Limb (tissue), 2 donors: ENCODE measurements around the gene SCYL3.
A peak's percentile ranks its signal among the peaks of the same experiment; 100 is the strongest.

Experiments used
- DNase-seq, 2 donors: peaks; one replicate each; pipeline ENCODE4 v3.0.0-alpha.2; 2016; ENCODE audit errors: extremely low spot score in 2 of 2

SCYL3 gene

DNA sequence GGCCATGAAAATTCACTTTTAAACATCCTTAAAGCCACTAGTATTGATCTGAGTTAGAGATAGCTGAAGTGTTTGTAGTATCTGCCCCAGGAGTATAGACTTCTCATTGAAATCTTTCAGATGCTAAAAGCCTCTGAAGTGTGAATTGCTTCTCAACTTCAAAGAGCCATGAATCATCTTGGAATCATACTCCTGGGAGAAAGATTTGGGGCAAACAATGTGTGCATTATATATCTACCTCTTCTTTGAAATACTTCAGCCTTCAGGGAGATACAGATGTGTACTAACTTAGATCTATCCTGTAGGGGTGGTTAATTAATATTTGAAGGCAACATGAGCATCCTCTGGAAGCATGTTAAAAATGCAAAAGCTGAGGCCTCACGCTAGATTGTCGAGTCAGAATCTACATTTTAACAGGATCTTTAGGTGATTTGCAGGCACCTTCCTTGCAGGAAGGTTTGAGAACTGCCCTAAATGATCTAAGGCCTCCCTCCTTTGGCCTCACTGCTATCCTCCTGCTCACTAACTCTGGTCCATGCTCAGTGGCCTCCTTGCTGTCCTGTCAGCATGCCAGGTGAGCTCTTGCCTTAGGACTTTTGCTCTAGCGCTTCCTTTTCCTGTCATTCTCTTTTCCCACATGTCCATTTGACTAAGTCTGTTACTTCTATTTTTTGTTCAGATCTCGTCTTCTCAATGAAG, 6.0 kb upstream of the SCYL3 start:
- DNase-seq = no peak

DNA sequence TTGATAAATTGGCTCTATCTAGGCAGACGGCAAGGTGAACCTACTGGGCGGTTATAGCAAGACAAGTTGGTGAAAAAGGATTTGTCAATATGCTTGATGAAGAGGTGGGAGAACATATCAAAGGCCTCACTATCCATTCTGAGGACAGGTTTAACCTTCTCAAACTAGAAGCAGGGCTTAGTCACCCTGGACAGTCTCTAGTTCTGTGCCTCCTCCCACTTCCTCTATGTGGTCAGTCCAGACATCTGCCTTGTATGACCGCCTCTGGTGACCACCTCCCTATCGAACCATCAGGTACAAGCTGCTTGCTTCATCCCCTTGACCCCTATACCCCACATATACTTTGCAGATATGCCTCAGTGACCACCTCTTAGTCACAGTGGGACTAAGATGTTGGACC, 2.3 kb upstream of the SCYL3 start:
- no peak for DNase-seq

GRCh38 chr1:169894424-169895145, 889 bp upstream of the SCYL3 start:
- peak in 1 of 2 donors; percentile 40 for DNase-seq

DNA sequence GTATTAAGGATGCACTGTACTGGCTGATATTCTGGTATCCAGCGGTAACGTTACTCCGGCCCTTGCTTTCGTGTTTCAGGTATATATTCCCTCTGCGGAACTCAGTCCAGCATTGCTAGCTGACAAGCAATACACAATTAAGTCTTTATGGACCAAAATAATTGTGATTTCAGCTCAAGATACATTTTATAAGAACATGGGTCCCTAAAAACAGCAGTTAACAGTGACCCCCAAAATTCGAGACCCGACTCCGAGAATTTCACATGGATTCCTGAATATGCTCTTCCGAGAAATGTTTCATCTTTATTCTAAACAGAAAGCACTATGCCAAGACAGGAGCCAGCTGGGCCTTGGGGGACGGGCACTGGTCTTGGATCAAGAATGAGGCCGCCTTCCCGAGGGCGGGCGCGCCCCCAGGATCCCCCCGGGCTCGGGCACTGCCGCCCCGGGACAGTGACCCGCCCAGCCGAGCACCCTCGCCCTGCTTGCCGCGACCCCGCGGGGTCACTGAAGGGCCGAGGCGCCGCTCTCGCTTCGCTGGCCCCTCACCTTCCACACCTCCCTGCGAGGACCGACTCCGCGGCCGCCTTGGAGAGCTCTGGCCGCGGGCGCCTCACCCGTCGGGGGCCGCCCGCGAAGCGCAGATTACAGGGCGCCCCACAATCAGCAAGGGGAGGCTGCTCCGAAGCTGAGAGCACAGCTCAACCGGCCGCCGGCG, 610 bp downstream of the SCYL3 start:
- peak; percentile 32 to 78 for DNase-seq

DNA sequence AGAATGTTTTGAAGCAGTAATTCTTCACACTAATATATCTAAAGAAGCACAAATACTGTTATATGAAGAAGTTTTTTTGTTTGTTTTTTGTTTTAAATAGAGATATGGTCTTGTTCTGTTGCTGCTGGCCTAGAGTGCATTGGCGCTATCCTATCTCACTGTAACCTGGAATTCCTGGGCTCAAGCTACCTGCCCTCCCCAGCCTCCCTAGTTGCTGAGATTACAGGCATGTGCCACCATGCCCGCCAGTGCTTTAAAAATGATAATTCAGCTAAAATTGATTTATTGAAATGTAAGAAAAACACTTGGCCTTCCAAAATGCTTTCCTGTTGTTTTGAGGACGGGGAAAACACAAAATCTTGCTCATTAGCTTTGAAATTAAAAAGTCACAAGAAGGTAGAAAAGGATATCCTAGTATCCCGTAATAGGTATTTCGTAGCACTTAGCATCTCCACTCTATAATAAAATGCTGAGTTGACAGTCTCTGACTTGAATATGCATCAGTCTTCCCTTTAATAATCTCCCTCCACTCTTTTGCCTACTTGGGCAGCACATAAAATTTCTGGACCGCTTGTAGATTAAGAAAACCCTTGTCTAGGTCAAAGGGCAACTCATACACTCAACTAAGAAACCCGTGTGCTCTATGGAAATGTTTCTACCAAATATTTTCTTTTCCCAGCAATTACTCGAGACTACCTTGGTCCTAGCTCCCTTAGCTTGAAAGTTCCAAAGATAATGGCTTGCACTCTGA, 1.3 kb downstream of the SCYL3 start:
- DNase-seq = peak in 1 of 2 donors; percentile 4

DNA sequence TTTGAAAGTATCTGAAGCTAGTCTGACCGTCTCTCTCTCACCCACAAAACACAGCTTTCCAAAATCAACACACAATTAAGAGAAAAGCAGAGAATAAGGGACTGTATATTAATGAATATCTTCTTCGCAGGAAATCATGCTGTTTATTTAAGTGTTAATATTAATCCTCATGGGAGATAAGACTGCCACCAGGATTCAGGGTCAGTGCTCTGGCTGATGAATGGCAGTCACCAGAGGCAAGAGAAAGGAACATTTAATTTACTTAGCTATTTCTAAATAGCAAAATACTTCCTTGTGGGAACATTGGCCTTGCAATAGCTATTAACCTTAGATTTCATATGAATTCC, 2.2 kb downstream of the SCYL3 start:
- DNase-seq = no peak

DNA sequence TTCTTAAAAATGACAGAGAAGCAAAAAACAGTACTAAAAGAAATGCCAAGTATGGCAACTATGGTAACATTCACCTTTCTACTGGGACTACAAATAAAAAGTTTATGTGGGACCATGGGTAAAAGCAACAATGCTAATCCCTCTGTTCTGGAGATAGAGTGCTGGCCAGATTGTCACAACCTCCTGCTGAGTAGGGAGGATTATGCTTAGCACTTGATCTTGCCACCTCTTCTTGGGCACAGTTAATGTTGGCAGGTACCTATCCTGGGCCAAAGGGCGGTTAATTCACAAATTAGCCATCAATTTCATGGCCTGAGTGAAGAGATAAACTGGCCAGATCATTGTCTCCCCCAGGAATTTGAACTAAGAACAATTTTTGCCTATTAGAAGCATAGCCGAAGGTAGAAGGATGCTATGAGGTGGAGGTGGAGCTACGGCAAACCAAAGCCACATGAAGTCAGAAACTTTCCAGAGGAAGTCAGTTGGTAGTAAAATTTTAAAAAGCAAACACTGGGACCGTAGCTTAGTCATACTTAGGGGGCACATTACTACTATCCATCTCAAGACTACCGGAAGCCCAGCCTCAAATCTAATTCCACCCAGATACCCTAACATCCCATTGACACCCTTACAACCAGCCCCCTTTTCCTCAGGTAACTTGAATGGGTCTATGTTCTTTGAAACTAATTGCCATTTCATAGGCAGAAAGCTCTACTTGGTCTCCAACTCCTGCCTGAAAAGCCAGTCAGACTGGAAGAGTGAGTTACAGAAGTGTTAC, 2.7 kb downstream of the SCYL3 start:
- DNase-seq = no peak

- no peak for DNase-seq
These were observed 3.8 kb downstream of the SCYL3 start for GRCh38 chr1:169889871-169890270.

GRCh38 chr1:169886931-169887330, 6.8 kb downstream of the SCYL3 start:
- no peak for DNase-seq

GRCh38 chr1:169886422-169886821, 7.3 kb downstream of the SCYL3 start:
- DNase-seq = no peak

- DNase-seq = no peak
These were observed 8.5 kb downstream of the SCYL3 start for GRCh38 chr1:169885207-169885606.

DNA sequence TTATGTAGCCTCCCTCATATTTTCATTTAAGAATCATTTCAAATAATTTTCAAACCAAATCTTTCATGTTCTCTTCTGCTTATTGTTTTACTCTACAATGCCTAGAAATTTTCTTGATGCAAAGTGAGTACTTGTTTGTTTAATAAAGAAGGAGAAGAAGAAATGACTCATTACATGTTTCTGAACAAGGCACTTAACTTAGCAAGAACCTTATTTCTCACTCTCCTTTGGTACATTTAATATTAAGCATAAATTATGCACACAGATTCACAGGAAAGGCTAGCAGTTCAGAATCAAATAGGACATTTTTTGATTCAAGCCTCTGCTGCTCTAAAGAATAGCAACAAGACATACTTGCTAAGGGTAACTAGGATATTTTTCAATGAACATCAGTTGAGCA, 9.1 kb downstream of the SCYL3 start:
- DNase-seq = no peak

DNA sequence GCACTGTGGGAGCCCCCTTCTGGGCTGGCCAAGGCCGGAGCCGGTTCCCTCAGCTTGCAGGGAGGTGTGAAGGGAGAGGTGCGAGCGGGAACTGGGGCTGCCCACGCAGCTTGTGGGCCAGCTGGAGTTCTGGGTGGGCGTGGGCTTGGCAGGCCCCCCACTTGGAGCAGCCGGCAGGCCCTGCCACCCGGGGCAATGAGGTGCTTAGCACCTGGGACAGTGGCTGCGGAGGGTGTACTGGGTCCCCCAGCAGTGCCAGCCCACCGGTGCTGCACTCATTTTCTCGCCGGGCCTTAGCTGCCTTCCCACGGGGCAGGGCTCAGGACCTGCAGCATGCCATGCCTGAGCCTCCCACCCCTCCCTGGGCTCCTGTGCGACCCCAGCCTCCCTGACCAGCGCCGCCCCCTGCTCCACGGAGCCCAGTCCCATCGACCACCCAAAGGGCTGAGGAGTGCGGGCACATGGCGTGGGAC, 11.6 kb downstream of the SCYL3 start:
- DNase-seq = no peak

- DNase-seq = no peak
These were observed 14.5 kb downstream of the SCYL3 start for GRCh38 chr1:169879034-169879840.

GRCh38 chr1:169878498-169878897, 15.2 kb downstream of the SCYL3 start:
- no peak for DNase-seq

GRCh38 chr1:169877800-169878491, 15.8 kb downstream of the SCYL3 start:
- no peak for DNase-seq

DNA sequence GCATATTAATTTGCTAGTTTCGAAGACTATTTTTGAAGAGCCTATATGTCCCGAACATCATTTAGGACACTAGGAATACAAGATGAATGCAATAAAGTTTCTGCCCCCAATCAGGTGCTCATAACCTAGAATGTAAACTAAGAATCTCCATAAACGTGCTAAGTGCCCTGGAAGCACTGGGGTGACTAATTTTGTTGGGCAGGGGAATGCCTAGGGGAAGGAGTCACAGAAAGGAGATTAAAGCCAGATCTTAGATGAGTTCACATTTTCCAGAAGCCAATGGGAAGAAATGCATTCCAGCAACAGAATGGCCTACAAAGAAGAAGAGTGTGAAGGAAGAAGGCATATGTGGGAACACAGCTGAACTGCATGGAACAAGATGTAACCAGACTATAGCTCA, 19.5 kb downstream of the SCYL3 start:
- DNase-seq = no peak

DNA sequence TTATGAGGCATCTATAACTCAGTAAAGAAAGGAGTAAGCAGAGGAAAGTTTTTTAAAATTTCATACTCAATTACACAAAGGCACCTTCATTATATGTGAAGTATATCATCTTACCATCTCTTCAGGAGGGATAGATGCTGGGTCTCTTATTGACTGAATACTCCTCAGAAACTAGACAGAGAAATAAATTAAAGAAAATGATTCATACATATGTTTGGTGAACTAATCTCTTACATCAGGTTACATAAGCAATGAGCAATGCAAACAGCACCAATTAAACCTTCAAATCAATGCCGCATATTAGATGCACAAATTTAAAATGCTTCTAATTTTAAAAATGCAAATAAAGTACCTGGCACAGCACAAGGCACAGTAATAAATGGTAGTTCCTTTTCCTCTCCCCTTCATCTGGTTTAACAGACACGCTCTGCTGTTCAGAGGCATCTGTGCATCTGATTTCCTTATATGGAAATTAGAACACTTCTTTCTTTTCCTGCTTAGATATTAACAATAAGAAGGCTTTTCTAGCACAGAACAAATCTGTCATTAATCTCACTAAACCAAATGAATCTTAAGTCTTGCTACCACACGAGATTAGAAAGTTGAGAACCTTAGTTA, 20.0 kb downstream of the SCYL3 start:
- no peak for DNase-seq

DNA sequence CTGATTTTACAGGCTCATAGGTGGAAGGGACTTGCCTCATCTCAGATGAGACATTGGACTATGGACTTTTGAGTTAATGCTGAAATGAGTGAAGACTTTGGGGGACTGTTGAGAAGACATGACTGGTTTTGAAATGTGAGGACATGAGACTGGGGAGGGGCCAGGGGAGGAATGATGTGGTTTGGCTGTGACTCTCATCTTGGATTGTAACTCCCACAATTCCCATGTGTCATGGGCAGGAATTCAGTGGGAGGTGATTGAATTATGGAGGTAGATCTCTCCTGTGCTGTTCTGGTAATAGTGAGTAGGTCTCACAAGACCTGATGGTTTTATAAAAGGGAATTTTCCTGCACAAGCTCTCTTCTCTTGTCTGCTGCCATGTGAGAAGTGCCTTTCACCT, 20.8 kb downstream of the SCYL3 start:
- DNase-seq = no peak
